AG04450 (cell line): ENCODE data around the gene BMS1. TPM values are rescaled to one million over a fixed set of nuclear protein-coding genes. Genes with fewer than 3 reads are reported as not detected.
"Not testable (repeated sequence)": the region's sequence is repeated elsewhere in the genome, so short reads cannot be mapped to it uniquely, and the experiment has no call there.

Experiments
- CTCF ChIA-PET: fragments of 300-600, 350-600 bp; formaldehyde crosslinking; extraction: SDS; loops from one replicate; lab custom pipeline; 2022; ENCODE audit warnings: antibody characterized with exemption, inconsistent platforms; lab: Charles Lee
- POLR2A ChIA-PET: fragments of 350-600 bp; formaldehyde crosslinking; extraction: SDS; loops from one replicate; lab custom pipeline; 2021; ENCODE audit warnings: antibody characterized with exemption, inconsistent platforms; lab: Yijun Ruan, JAX
- DNase-seq: peaks from one replicate; pipeline ENCODE4 v3.0.0-alpha.2; 2011; ENCODE audit warnings: low read depth, low spot score
- H3K27ac ChIP-seq: one replicate; pipeline ENCODE4 v1.5.1; 2012; ENCODE audit warnings: low read depth, low read length, control low read depth
- H3K27me3 ChIP-seq: one replicate; pipeline ENCODE4 v1.6.0; 2012; ENCODE audit warnings: low read length; ENCODE audit not compliant: control insufficient read depth, insufficient read depth
- H3K4me3 ChIP-seq: 2 replicates; pipeline ENCODE4 v1.5.1; 2011; ENCODE audit warnings: mild to moderate bottlenecking, low read depth, low read length, control low read depth
- H3K9me3 ChIP-seq: 2 replicates; pipeline ENCODE4 v1.5.1; 2012; ENCODE audit warnings: low read length; ENCODE audit not compliant: control insufficient read depth, insufficient read depth
- CTCF ChIP-seq: IDR thresholded peaks from 2 replicates; pipeline ENCODE4 v1.5.1; 2011; ENCODE audit warnings: low read depth, low read length, control low read depth, inconsistent platforms
- polyA plus RNA-seq: library from polyadenylated mRNA; depleted of rRNA; stranded (reverse); fragments of >200 nt; gene quantifications from 2 replicates; pipeline ENCODE4 v1.2.3, GENCODE V29; 2011

The BMS1 gene
- polyA plus RNA-seq, 1 experiment, result 7.4 TPM

GRCh38 chr10:42850931-42851330 lies 68.3 kb downstream of the BMS1 start:
- Histone ChIP-seq H3K27me3 (peaks cover 3% of the 10 kb centered on the region), H3K4me3 (no peak overlapping the region), H3K27ac (no peak overlapping the region), H3K9me3 (no peaks in the 10 kb centered on the region; the same call in 1 of the 2 replicates)
- no peak for TF ChIP-seq CTCF
- POLR2A ChIA-PET, result no interaction called here
- no peak for DNase-seq
- CTCF ChIA-PET, result no interaction called here

GRCh38 chr10:42859256-42859655 lies 76.7 kb downstream of the BMS1 start:
- POLR2A ChIA-PET, result no interaction called here
- peaks cover 20% of the 10 kb centered on the region for H3K27me3 ChIP-seq
- no peaks in the 10 kb centered on the region for H3K9me3 ChIP-seq
- no peak overlapping the region for H3K27ac ChIP-seq
- CTCF ChIA-PET, result no interaction called here
- no peak for DNase-seq
- TF ChIP-seq CTCF, result no peak
- no peak overlapping the region for H3K4me3 ChIP-seq

GRCh38 chr10:42860016-42860415 lies 77.4 kb downstream of the BMS1 start:
- H3K27ac ChIP-seq, H3K9me3 ChIP-seq, H3K4me3 ChIP-seq, CTCF ChIA-PET, DNase-seq, POLR2A ChIA-PET: not testable (repeated sequence)
- H3K27me3 ChIP-seq, result peaks cover 26% of the 10 kb centered on the region

- POLR2A ChIA-PET, H3K27ac ChIP-seq, H3K4me3 ChIP-seq, CTCF ChIA-PET, DNase-seq, H3K9me3 ChIP-seq: not testable (repeated sequence)
- H3K27me3 ChIP-seq, result peaks cover 35% of the 10 kb centered on the region
These were observed 80.2 kb downstream of the BMS1 start for GRCh38 chr10:42862801-42863200.

GRCh38 chr10:42864575-42864974 lies 82.0 kb downstream of the BMS1 start:
- Histone ChIP-seq H3K9me3 (no peaks in the 10 kb centered on the region; the same call in 1 of the 2 replicates), H3K27ac (no peak overlapping the region), H3K4me3 (no peak overlapping the region), H3K27me3 (peaks cover 32% of the 10 kb centered on the region)
- ChIA-PET CTCF (interaction anchor here (1.8 kb wide), 1 partner anchor 485 kb away, joined by 5 read pairs; no protein-coding TSS in a partner anchor), POLR2A (no interaction called here)
- no peak for DNase-seq
- peak; percentile 39 for TF ChIP-seq CTCF

GRCh38 chr10:42865716-42866114 lies 83.1 kb downstream of the BMS1 start:
- DNase-seq, result no peak
- CTCF ChIA-PET, result interaction anchor here (0.8 to 1.8 kb wide), 5 partner anchors 16 to 514 kb away, joined by 3 to 5 read pairs (median 3); no protein-coding TSS in a partner anchor
- H3K27me3 ChIP-seq, result peaks cover 32% of the 10 kb centered on the region
- POLR2A ChIA-PET, result no interaction called here
- H3K27ac ChIP-seq, result no peak overlapping the region
- H3K4me3 ChIP-seq, result no peak overlapping the region
- TF ChIP-seq CTCF, result no peak
- no peaks in the 10 kb centered on the region; the same call in 1 of the 2 replicates for H3K9me3 ChIP-seq
